BJ (cell line): ENCODE data around the gene CUBN. TPM values are rescaled to one million over a fixed set of nuclear protein-coding genes. Genes with fewer than 3 reads are reported as not detected.
A peak's percentile ranks its signal among the peaks of the same experiment; 100 is the strongest.
"Not testable (repeated sequence)": the region's sequence is repeated elsewhere in the genome, so short reads cannot be mapped to it uniquely, and the experiment has no call there.

Source experiments
- CTCF ChIA-PET: fragments of 350-600 bp; formaldehyde crosslinking; extraction: SDS; loops from one replicate; lab custom pipeline; 2021; ENCODE audit warnings: antibody characterized with exemption, inconsistent platforms; lab: Yijun Ruan, JAX
- POLR2A ChIA-PET: fragments of 300-600 bp; sonication (Branson Sonifier 250); formaldehyde crosslinking; extraction: SDS; loops from one replicate; lab custom pipeline; 2021; ENCODE audit warnings: antibody characterized with exemption; lab: Charles Lee
- DNase-seq: peaks from one replicate; pipeline ENCODE4 v3.0.0-alpha.2; 2011; ENCODE audit warnings: low read depth
- H3K27me3 ChIP-seq: 2 replicates; pipeline ENCODE4 v1.6.0; 2011; ENCODE audit warnings: low read length; ENCODE audit not compliant: control insufficient read depth, insufficient read depth
- H3K36me3 ChIP-seq: 2 replicates; pipeline ENCODE4 v1.5.1; 2011; ENCODE audit warnings: low read length; ENCODE audit not compliant: control insufficient read depth, insufficient read depth
- H3K4me3 ChIP-seq: 2 replicates; pipeline ENCODE4 v1.5.1; 2011; ENCODE audit warnings: low read depth, mild to moderate bottlenecking, control low read depth, low read length
- CTCF ChIP-seq: IDR thresholded peaks from 2 replicates; pipeline ENCODE4 v1.5.1; 2011; ENCODE audit warnings: low read depth, mild to moderate bottlenecking, control low read depth, inconsistent platforms, low read length, moderate library complexity; ENCODE audit not compliant: insufficient read depth
- polyA plus RNA-seq: library from polyadenylated mRNA; depleted of rRNA; stranded (reverse); fragments of >200 nt; gene quantifications from 2 replicates; pipeline ENCODE4 v1.2.3, GENCODE V29; 2011

CUBN gene
- polyA plus RNA-seq, 1 experiment = 0.39 TPM

- no peak for DNase-seq
- POLR2A ChIA-PET = interaction anchor here (0.6 kb wide), 1 partner anchor 402 kb away, joined by 7 read pairs; no protein-coding TSS in a partner anchor
- Histone ChIP-seq H3K27me3 (no peaks in the 10 kb centered on the region), H3K36me3 (no peaks in the 10 kb centered on the region), H3K4me3 (no peak overlapping the region)
- TF ChIP-seq CTCF = peak; percentile 57
- CTCF ChIA-PET = interaction anchor here (0.6 to 3.7 kb wide), 21 partner anchors 8 to 957 kb away, joined by 3 to 30 read pairs (median 4); partner anchors contain the start of gene RSU1
Measured at GRCh38 chr10:16828114-16828568, 301.5 kb downstream of the CUBN start.

GRCh38 chr10:16827474-16827873 lies 302.1 kb downstream of the CUBN start:
- H3K4me3 ChIP-seq, H3K27me3 ChIP-seq, H3K36me3 ChIP-seq, DNase-seq: not testable (repeated sequence)
- CTCF ChIA-PET = interaction anchor here (0.7 to 3.7 kb wide), 12 partner anchors 10 to 956 kb away, joined by 3 to 30 read pairs (median 4); partner anchors contain the start of gene RSU1
- POLR2A ChIA-PET = interaction anchor here (0.6 kb wide), 1 partner anchor 612 kb away, joined by 9 read pairs; no protein-coding TSS in a partner anchor

GRCh38 chr10:16822726-16823360 lies 306.8 kb downstream of the CUBN start:
- ChIA-PET CTCF (no interaction called here), POLR2A (no interaction called here)
- no peak overlapping the region for H3K4me3 ChIP-seq
- no peak for DNase-seq
- no peaks in the 10 kb centered on the region for H3K27me3 ChIP-seq
- TF ChIP-seq CTCF = no peak
- no peaks in the 10 kb centered on the region for H3K36me3 ChIP-seq

- H3K36me3 ChIP-seq = no peaks in the 10 kb centered on the region
- H3K27me3 ChIP-seq = no peaks in the 10 kb centered on the region
- no peak overlapping the region for H3K4me3 ChIP-seq
- POLR2A ChIA-PET = no interaction called here
- CTCF ChIA-PET = no interaction called here
- no peak for TF ChIP-seq CTCF
- no peak for DNase-seq
Measured at GRCh38 chr10:16822027-16822426, 307.6 kb downstream of the CUBN start.

GRCh38 chr10:16820421-16820820 lies 309.2 kb downstream of the CUBN start:
- H3K27me3 ChIP-seq = no peaks in the 10 kb centered on the region
- no peak for DNase-seq
- POLR2A ChIA-PET = no interaction called here
- CTCF ChIA-PET = interaction anchor here (0.6 to 1.6 kb wide), 3 partner anchors 8 to 609 kb away, joined by 3 to 7 read pairs (median 3); no protein-coding TSS in a partner anchor
- no peak overlapping the region for H3K4me3 ChIP-seq
- H3K36me3 ChIP-seq = no peaks in the 10 kb centered on the region
- TF ChIP-seq CTCF = no peak

GRCh38 chr10:16820018-16820417 lies 309.6 kb downstream of the CUBN start:
- Histone ChIP-seq H3K27me3 (no peaks in the 10 kb centered on the region), H3K4me3 (no peak overlapping the region), H3K36me3 (no peaks in the 10 kb centered on the region)
- CTCF ChIA-PET = interaction anchor here (0.6 to 1.6 kb wide), 3 partner anchors 9 to 610 kb away, joined by 3 to 7 read pairs (median 3); no protein-coding TSS in a partner anchor
- TF ChIP-seq CTCF = no peak
- POLR2A ChIA-PET = no interaction called here
- DNase-seq = no peak
